Loucy (cell line): Measurements from ENCODE around the gene YAE1.

Source experiments
- EZH2phosphoT487 ChIP-seq: fragments of 200-600 bp; IDR thresholded peaks from 2 replicates; pipeline ENCODE4 v1.6.1; 2018; ENCODE audit warnings: antibody characterized with exemption, mild to moderate bottlenecking, moderate library complexity, borderline replicate concordance
- TF ChIP-seq, protein P1 (sequence below): fragments of 200-600 bp; sonication (generic); conservative IDR thresholded peaks from 2 replicates; pipeline ENCODE4 v1.5.1; 2014; ENCODE audit warnings: mild to moderate bottlenecking, antibody characterized with exemption, low read length

DNA sequence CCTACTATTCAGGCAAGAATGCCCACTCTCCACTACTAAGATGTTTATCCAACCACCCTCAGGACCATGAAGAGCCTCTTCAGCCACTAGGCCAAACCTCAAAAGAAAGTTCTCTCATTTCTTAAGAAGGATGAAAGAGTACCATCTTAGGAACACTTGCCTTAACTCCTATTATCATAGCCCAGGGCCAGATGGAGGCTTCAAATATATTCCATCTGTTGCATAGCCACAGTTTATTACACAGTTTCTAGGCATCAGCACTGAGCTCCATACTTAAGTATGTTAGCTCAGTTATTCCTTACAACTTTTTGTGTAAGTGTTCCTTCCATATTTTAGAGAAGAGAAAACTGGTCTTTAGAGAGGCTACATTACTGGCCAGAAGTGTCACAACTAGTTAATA is 37.4 kb upstream of the YAE1 start:
- TF ChIP-seq, protein P1, sequence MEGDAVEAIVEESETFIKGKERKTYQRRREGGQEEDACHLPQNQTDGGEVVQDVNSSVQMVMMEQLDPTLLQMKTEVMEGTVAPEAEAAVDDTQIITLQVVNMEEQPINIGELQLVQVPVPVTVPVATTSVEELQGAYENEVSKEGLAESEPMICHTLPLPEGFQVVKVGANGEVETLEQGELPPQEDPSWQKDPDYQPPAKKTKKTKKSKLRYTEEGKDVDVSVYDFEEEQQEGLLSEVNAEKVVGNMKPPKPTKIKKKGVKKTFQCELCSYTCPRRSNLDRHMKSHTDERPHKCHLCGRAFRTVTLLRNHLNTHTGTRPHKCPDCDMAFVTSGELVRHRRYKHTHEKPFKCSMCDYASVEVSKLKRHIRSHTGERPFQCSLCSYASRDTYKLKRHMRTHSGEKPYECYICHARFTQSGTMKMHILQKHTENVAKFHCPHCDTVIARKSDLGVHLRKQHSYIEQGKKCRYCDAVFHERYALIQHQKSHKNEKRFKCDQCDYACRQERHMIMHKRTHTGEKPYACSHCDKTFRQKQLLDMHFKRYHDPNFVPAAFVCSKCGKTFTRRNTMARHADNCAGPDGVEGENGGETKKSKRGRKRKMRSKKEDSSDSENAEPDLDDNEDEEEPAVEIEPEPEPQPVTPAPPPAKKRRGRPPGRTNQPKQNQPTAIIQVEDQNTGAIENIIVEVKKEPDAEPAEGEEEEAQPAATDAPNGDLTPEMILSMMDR = no peak
- no peak for TF ChIP-seq EZH2phosphoT487
